A549 treated with ZK216348 at 1 μM for 4 hours (cell line): ENCODE results near the gene IGSF9. TPM values are rescaled to one million over a fixed set of nuclear protein-coding genes. Genes with fewer than 3 reads are reported as not detected.

ENCODE experiments used
- total RNA-seq: library from RNA; stranded (reverse); fragments of 200-300 nt; extraction: Qiagen RNA extraction; gene quantifications from 5 replicates; pipeline ENCODE4 v1.2.3, GENCODE V29; 2022; ENCODE audit warnings: low read depth

Gene IGSF9, protein sequence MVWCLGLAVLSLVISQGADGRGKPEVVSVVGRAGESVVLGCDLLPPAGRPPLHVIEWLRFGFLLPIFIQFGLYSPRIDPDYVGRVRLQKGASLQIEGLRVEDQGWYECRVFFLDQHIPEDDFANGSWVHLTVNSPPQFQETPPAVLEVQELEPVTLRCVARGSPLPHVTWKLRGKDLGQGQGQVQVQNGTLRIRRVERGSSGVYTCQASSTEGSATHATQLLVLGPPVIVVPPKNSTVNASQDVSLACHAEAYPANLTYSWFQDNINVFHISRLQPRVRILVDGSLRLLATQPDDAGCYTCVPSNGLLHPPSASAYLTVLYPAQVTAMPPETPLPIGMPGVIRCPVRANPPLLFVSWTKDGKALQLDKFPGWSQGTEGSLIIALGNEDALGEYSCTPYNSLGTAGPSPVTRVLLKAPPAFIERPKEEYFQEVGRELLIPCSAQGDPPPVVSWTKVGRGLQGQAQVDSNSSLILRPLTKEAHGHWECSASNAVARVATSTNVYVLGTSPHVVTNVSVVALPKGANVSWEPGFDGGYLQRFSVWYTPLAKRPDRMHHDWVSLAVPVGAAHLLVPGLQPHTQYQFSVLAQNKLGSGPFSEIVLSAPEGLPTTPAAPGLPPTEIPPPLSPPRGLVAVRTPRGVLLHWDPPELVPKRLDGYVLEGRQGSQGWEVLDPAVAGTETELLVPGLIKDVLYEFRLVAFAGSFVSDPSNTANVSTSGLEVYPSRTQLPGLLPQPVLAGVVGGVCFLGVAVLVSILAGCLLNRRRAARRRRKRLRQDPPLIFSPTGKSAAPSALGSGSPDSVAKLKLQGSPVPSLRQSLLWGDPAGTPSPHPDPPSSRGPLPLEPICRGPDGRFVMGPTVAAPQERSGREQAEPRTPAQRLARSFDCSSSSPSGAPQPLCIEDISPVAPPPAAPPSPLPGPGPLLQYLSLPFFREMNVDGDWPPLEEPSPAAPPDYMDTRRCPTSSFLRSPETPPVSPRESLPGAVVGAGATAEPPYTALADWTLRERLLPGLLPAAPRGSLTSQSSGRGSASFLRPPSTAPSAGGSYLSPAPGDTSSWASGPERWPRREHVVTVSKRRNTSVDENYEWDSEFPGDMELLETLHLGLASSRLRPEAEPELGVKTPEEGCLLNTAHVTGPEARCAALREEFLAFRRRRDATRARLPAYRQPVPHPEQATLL
- total RNA-seq, result 0.12 to 0.33 TPM (median 0.29 TPM) in 5 replicates

DNA sequence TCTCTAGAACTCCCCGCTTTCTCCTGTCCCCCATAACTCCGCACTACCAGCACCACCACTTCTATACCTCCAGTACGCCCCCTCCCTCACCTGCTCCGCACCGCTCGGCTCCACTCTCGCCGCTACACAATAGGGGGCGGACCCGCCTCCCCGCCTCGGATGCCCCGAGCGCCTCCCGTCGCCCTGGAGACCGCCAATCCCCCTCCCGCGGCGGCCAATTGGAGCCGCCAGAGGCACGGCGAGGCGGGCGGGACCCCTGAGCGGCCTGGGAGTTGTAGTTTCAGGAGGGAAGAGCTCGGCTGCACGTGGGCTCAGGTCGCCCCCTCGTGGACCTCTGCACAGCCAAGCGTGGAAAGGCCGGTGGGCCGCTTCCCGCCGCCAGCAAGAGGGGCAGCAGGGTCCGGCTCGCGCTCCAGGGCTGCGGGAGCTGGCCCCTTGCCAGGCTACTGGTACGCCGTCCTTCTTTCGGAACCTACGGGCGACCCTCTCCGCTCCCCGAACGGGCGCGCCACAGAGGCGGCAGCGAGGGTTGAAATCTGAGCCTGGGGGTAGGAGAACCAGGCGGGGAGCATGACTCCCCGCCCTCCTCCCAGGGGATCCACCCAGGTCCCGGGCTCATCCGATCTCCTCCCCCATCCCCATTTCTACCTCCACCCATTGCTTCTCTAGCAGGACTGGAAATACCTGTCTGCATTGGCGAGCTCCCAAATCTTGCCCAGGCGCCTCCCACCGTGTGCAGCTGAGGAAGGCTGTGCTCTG, at the start of gene IGSF9:
TSS of gene IGSF9 (minus strand) at position 131 of the 759 bp plus-strand sequence. CDS start 2,159 bp downstream, outside the sequence.

DNA sequence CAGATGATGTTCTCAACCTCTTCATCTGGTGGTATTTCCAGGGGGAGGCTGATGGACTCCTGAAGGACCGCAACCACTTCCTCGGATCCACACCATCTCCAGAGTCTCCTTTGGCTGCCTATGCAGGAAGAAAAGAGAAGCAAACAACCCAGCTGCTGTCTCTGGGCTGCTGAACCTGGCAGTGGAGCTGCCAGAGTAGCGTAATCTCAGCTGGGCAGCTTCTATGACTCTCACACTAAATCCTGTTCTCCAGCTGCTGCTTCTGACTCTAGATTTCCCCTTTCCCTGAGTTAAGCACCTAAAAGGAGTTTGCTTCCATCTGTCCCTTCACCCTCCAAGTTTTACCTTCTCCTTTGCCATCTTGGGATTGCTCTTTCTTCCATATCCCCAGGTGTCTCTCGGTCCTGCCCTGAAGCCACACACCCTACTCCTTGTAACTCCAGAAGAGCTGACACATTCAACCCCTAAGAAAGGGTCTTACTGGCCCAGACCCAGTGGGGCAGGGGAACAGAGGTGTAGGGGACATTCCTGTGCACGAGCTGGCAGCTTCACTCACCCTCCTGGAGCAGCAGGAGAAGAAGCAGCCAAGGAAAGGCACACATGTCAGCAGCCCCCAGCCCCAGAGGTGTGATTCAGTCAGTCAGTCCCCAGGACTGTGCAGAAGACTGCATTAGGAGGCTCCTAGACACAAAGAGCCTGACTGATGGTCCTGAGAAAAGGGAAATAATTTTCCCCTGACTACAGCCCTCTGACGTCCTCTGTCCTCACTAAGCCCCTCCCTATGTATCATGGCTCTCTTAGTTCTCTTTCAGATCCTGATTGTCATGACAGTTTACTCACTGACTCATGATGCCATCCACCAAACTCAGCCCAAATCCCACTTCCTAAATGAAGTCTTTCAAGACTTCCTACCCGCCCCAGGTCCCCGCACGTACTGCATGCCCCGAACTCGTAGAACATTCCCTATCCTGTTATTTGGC, 8.4 kb upstream of the IGSF9 start, which contains the start of gene SLAMF9:
TSS of gene SLAMF9 (minus strand) at position 702 of the 980 bp plus-strand sequence. CDS start at position 602, 100 bp downstream.

DNA sequence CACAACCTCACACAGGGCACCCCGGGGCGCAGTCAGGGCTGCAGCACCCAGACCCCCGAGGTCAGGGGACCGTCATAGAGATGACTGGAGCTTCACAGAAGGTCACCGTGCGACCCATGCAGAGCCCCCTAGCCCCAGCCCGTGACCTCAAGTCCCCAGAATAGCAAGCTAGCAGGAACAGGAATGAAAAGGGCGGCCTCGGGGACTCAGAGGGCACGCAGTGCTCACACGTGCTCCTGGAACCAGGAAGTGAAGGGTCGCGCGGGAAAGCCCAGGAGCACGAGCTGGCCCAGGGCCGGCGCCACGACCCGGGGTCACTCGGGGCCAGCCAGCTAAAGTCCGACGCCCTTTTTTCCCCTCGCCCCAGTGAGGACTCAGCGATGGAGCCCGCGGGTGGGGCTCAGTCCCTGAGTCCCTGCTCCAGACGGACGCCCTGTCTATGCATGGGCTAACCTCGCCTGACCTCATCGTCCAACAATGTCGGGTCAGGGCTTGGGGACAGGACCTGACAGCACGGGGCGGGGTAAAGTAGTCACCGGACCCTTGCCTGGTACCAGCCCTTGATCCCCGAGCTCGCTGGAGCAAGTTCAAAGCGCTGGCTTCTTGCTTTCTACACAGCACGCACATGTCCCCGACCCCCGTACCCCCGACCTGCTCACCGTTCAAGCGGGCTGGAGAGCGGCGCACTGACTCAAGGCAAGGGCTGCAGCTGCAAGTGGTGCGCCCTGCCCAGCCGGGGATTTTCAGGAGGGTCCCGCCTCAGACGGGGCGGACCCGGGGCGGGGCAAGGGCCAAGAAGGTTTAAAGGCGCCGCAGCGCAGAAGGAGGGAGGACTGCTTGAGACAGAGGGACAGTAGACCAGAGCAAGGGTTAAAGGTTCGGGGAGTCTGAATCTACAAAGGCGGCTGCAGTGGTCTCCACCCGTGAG, 20.4 kb downstream of the IGSF9 start, which contains the start of gene TAGLN2:
TSS of gene TAGLN2 (minus strand) at position 717 of the 928 bp plus-strand sequence. CDS start 4,998 bp downstream, outside the sequence.

DNA sequence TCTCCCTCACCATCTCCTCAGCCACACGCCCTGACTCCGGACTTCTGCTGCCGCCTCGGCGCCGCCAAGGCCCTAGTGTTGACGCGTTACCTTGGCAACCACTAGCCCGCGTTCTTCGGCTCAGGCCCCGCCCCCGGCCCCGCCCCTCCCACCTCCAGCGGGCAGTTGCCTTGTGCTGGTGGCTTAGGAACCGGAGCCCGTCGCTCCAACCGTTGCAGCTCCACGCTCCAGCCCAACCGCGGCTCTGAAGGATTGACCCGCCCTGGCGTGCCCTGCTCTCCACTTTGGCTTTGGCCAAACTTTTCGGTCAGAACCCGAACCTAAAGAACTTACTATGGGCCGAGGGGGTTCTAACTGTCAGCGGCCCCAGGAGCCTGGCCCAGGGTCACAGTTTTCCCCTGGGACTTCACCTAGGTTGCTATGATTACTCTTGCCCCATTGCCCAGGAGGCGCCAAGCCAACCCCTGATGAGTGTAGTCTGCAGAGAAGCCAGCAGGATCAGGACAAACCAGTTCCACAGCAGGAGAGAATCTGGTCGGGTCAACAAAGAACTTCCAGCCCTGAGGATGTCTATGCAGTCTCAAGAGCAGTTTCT, 45.2 kb downstream of the IGSF9 start, which contains the start of gene CFAP45:
TSS of gene CFAP45 (minus strand) at position 80 of the 595 bp plus-strand sequence. CDS start at position 13, 67 bp downstream.

Other genes starting within 250 kb of the IGSF9 start
- gene CRP, start 231.0 kb downstream of the IGSF9 start, total RNA-seq, result not detected in 5 replicates
- gene DUSP23, start 164.7 kb downstream of the IGSF9 start, total RNA-seq, result 39.6 to 76.2 TPM (median 74.2 TPM) in 5 replicates
- not detected in 5 replicates for gene FCRL6, start 143.3 kb downstream of the IGSF9 start, total RNA-seq
- 0.11 to 0.12 TPM in 2 of 5 replicates, not detected in the others for gene SLAMF8, start 118.7 kb downstream of the IGSF9 start, total RNA-seq
- gene VSIG8, start 83.0 kb downstream of the IGSF9 start, total RNA-seq, result not detected in 5 replicates
- 0.32 to 1.1 TPM (median 0.62 TPM) in 5 replicates for gene CFAP45, start 45.4 kb downstream of the IGSF9 start, total RNA-seq
- gene TAGLN2, start 20.1 kb downstream of the IGSF9 start, total RNA-seq, result 993 to 1,093 TPM (median 1,041 TPM) in 5 replicates
- 0.19 to 0.75 TPM (median 0.39 TPM) in 4 of 5 replicates, not detected in the other for gene SLAMF9, start 8.6 kb upstream of the IGSF9 start, total RNA-seq
- gene PIGM, start 86.4 kb upstream of the IGSF9 start, total RNA-seq, result 3.0 to 5.1 TPM (median 4.9 TPM) in 5 replicates
- not detected in 5 replicates for gene KCNJ10, start 124.5 kb upstream of the IGSF9 start, total RNA-seq
- not detected in 5 replicates for gene KCNJ9, start 135.9 kb upstream of the IGSF9 start, total RNA-seq
- gene IGSF8, start 153.0 kb upstream of the IGSF9 start, total RNA-seq, result 3.7 to 10.6 TPM (median 9.2 TPM) in 5 replicates
- 0.12 to 0.14 TPM (median 0.13 TPM) in 3 of 5 replicates, not detected in the others for gene ATP1A2, start 170.1 kb upstream of the IGSF9 start, total RNA-seq
- not detected in 5 replicates for gene ATP1A4, start 206.0 kb upstream of the IGSF9 start, total RNA-seq
- gene CASQ1, start 245.0 kb upstream of the IGSF9 start, total RNA-seq, result not detected in 5 replicates